Stimulated activated CD8-positive, alpha-beta memory T cell treated with anti-CD3 and anti-CD28 coated beads, Interleukin-7, amount 100 ng/mL, for 24 hours (primary cell): ENCODE results near the gene GTF2F2.
"Not testable (repeated sequence)": the region's sequence is repeated elsewhere in the genome, so short reads cannot be mapped to it uniquely, and the experiment has no call there.

Experiments used
- DNase-seq: peaks from one replicate; pipeline ENCODE4 v3.0.0-alpha.2; 2020; ENCODE audit warnings: low read depth

GTF2F2 gene

GRCh38 chr13:45218689-45219088 is 98.4 kb downstream of the GTF2F2 start:
- DNase-seq: no peak

- DNase-seq: no peak
Measured at GRCh38 chr13:45219123-45219891, 99.0 kb downstream of the GTF2F2 start.

- DNase-seq: no peak
Measured at GRCh38 chr13:45219938-45220375, 99.6 kb downstream of the GTF2F2 start.

DNA sequence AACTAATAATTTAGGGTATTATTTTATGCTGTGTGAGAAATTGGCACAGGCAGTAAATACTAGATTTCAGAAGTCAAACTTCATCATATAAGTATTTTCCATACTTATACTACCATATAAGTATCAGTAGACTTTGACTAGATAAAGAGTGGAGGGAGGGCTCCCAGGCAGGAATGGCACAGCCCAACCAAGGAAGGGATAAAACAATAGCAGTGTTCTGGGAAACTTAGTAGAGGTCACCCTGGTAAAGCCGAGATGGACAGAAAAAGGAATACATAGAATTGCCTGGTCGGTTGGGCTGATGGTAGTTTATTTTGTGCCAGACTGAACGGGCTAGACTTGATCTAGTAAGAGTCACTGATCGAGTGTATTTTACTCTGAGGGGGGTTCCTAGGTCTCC is 100.1 kb downstream of the GTF2F2 start:
- no peak for DNase-seq

DNA sequence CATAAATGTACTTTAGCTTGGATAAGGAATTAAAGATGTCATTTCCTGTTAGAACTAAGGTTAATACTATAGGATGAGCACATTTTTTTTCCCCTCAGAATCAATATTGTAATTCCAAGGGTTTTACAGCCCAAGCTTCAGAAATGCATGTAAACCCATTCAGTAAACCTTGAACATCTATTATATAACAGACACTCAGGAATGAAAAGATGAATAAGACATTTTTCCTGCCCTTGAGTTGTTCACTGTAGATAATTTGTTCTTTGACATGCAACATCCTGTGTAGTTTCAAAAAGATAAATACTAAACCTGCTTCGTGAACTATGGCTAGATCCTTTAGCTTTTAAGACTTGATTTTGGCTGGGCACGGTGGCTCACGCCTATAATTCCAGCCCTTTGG is 102.2 kb downstream of the GTF2F2 start:
- DNase-seq: no peak

DNA sequence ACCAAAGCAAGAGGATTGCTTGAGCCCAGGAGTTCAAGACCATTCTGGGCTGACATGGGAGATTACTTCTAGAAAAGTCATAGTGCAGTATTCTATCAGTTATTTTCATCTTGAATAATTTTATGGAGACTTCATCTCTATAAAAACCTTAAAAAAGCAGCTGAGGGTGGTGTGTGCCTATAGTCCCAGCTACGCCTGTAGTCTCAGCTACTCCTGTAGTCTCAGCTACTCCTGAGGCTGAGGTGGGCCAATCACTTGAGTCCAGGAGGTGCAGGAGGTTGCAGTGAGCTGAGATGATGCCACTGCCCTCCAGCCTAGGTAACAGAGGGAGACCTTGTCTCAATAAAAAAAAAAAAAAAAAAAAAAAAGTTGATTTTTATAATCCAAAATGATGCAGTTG is 102.6 kb downstream of the GTF2F2 start:
- DNase-seq: no peak

- no peak for DNase-seq
Measured at GRCh38 chr13:45224176-45224575, 103.9 kb downstream of the GTF2F2 start.

- DNase-seq: no peak
Measured at GRCh38 chr13:45225370-45225769, 105.1 kb downstream of the GTF2F2 start.

GRCh38 chr13:45226024-45226423 is 105.7 kb downstream of the GTF2F2 start:
- DNase-seq: no peak

DNA sequence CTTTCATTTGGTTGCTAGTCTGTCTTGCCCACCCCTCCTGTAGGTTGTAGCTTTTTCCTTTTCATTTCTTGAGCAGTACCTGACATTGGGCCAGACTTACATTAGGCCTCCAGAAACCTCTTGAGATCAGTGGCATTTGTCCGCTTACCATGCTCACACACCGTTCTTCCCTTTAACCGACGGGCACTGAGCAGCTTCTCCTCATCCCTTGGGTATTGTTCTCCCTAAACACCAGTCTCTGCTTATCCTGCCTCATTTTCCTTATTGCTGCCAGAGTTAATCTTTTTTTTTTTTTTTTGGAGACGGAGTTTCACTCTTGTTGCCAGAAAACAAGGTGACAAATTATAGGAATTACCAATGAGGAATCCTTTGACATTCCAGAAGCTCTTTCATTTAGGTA is 107.7 kb downstream of the GTF2F2 start:
- no peak for DNase-seq

- DNase-seq: no peak
Measured at GRCh38 chr13:45229172-45229571, 108.9 kb downstream of the GTF2F2 start.

- DNase-seq: no peak
Measured at GRCh38 chr13:45231305-45231704, 111.0 kb downstream of the GTF2F2 start.

DNA sequence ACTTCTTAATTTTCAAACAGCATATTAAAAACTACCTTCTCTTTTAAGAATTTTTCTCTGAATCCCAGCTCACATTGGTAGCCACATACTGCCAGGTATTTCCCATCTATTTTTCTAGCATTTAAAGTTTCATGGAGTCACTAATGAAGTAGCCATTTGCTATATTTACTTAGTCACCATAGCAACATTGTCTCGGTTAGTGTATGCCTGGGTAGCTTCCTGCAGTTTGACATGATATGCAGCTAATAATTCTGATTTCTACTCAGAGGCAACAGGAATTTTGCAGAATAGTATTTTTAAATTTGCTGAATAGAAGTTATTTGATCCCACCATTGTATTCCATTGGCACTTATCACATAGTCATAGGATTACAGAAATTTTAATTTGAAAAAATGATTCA is 111.4 kb downstream of the GTF2F2 start:
- no peak for DNase-seq

DNA sequence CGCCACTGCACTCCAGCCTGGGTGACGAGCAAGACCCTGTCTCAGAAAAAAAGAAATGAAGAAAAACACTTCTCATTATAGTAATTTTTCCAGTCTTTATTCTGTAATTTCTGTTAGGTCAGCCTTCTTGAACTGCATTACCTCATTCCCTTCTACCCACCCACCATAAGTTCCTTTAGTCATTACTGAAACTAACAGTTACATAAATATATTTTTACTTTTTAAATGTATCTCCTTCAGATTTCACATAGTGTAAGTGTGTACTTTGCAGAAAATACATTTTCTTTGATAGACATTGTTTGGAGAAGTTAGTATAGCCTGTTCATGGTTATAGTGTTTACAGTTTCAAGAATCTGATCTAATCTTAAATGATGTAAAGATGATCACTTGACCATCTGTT is 112.3 kb downstream of the GTF2F2 start:
- DNase-seq: no peak

DNA sequence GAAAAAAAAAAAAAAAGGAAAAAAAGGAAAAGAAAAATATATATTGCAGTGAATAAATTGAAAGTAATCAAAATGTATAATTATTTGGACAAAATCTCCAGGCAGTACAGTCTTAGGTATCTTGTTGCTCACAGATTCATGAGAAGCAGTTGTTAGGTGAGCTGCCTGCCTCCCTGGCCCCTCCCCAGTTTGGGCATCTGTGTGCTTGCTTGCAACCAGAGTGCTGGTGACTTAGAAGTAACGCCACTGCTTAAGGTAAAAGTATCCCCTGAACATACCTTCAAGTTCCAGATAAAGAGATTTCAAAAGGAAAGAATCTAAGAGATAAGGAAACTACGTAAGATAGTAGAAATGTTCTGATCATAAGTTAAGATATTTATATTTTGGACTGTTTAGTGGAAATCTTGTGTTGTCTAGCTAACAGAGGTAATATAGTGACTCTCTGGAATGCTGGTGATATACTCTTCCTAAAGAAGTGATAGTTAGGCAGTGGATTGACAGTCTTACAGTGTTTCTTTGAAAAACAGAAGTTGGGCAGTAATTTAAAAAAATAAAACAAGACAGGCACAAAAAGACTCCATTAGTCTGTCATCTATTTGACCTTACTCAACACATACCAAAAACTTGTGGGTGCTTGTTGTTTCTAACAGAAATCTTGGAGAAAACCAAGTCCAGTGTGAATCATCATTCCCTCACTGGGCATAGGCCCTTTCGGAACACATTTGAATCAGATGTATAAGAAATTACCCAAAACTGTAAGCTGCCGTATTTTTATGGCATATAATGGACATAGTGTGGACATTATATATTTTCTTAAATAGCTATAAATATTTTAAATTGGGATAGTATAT is 118.9 kb downstream of the GTF2F2 start:
- no peak for DNase-seq

GRCh38 chr13:45240143-45240542 is 119.8 kb downstream of the GTF2F2 start:
- DNase-seq: no peak

GRCh38 chr13:45242070-45242469 is 121.8 kb downstream of the GTF2F2 start:
- DNase-seq: no peak

DNA sequence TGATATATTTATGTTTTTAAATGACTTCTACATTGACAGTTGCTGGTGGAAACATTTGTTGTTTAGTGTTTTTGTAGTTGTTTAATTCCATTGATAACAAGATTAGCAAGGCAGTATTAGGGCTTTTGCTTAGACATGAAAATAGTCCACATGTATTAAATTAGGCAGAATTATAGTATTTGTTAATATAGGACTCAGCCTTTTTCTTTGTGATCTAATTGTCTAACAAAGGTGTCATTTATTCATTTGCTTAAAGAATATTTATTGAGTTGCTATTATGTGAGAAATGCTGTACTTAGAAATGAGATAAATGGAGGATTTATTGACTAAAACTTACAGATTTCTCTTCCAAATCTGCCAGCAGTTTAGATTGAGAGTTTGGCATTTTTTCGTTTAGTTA is 122.2 kb downstream of the GTF2F2 start:
- no peak for DNase-seq

DNA sequence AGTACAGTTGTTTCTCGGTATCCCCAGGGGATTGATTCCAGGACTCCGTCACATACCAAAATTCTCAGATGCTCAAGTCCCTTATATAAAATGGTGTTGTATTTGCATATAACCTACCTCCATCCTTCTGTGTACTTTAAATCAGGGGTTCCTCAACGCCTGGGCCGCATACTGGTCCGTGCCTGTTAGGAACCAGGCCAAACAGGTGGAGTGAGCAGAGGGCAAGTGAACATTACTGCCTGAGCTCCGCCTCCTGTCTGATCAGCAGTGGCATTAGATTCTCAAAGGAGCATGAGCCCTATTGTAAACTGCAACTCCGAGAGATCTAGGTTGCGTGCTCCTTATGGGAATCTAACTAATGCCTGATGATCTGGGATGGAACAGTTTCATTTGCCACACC is 122.8 kb downstream of the GTF2F2 start:
- no peak for DNase-seq

GRCh38 chr13:45244736-45245135 is 124.4 kb downstream of the GTF2F2 start:
- DNase-seq: not testable (repeated sequence)

GRCh38 chr13:45249662-45250061 is 129.4 kb downstream of the GTF2F2 start:
- no peak for DNase-seq

DNA sequence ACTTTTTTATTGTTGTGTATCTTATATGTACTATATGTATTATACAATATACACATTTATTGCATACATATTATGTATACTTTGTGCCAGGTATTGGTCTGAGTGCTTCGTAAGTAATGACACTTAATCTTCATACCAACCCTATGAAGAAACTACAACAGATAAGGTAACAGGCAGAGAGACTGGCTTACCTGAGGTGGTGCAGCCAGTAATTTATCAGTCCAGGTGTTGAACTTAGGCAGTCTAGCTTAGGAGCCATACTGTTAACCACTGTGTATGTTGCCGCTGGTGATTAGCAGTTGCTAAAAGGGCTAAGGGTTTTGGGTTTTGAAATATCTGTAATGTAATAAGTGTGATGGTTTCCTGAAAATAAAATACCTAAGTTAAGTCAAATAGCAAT is 134.1 kb downstream of the GTF2F2 start:
- no peak for DNase-seq

GRCh38 chr13:45255247-45255987 is 135.1 kb downstream of the GTF2F2 start:
- DNase-seq: no peak
